Measurements from ENCODE around the gene LY6G6C.

Gene LY6G6C

GRCh38 chr6:31741815-31742214 lies 20.3 kb upstream of the LY6G6C start:
- H3K27me3 ChIP-seq (ENCODE audit: control insufficient read depth in 1 of 2, insufficient read depth in 2 of 2, low read length in 2 of 2): no peaks in the 10 kb centered on the region
- H3K9ac ChIP-seq (ENCODE audit: low read length in 2 of 2): no peak overlapping the region

GRCh38 chr6:31740397-31741223 lies 19.1 kb upstream of the LY6G6C start:
- Histone ChIP-seq H3K27me3 (ENCODE audit: control insufficient read depth in 1 of 2, insufficient read depth in 2 of 2, low read length in 2 of 2) (no peaks in the 10 kb centered on the region), H3K9me3 (ENCODE audit: control insufficient read depth in 2 of 2, low read length in 2 of 2) (no peaks in the 10 kb centered on the region), H3K4me1 (ENCODE audit: control insufficient read depth, insufficient read depth, low read length) (peaks cover 32% of the 10 kb centered on the region), H3K4me3 (ENCODE audit: low read length in 2 of 2) (peak overlapping the region; percentile 86 to 93), H3K9ac (ENCODE audit: low read length in 2 of 2) (peak overlapping the region; percentile 68 to 72), H3K27ac (ENCODE audit: low read length) (no peak overlapping the region), H3K36me3 (ENCODE audit: control insufficient read depth in 2 of 2, insufficient read depth in 2 of 2, low read length in 2 of 2) (no peaks in the 10 kb centered on the region)

More at GRCh38 chr6:31741815-31742214, 20.3 kb upstream of the LY6G6C start:
- no peaks in the 10 kb centered on the region for H3K9me3 ChIP-seq (ENCODE audit: control insufficient read depth in 2 of 2, low read length in 2 of 2)
- H3K4me3 ChIP-seq (ENCODE audit: low read length in 2 of 2): no peak overlapping the region
- no peaks in the 10 kb centered on the region for H3K36me3 ChIP-seq (ENCODE audit: control insufficient read depth in 2 of 2, insufficient read depth in 2 of 2, low read length in 2 of 2)
- H3K27ac ChIP-seq (ENCODE audit: low read length): no peak overlapping the region
- H3K4me1 ChIP-seq (ENCODE audit: control insufficient read depth, insufficient read depth, low read length): peaks cover 24% of the 10 kb centered on the region

- Histone ChIP-seq H3K36me3 (ENCODE audit: control insufficient read depth in 2 of 2, insufficient read depth in 2 of 2, low read length in 2 of 2) (no peaks in the 10 kb centered on the region), H3K9ac (ENCODE audit: low read length in 2 of 2) (peak within 1 kb of the TSS; percentile 68 to 72), H3K4me1 (ENCODE audit: control insufficient read depth, insufficient read depth, low read length) (peaks cover 39% of the 10 kb centered on the region), H3K4me3 (ENCODE audit: low read length in 2 of 2) (peak within 1 kb of the TSS; percentile 86 to 93), H3K9me3 (ENCODE audit: control insufficient read depth in 2 of 2, low read length in 2 of 2) (no peaks in the 10 kb centered on the region), H3K27me3 (ENCODE audit: control insufficient read depth in 1 of 2, insufficient read depth in 2 of 2, low read length in 2 of 2) (no peaks in the 10 kb centered on the region), H3K27ac (ENCODE audit: low read length) (no peak within 1 kb of the TSS)
Observed at GRCh38 chr6:31739639-31740396, 18.3 kb upstream of the LY6G6C start, which contains the start of gene MSH5. MSH5 (plus strand) TSS chr6:31740005; CDS start chr6:31740467, 462 bp downstream.

- no peaks in the 10 kb centered on the region for H3K27me3 ChIP-seq (ENCODE audit: control insufficient read depth in 1 of 2, insufficient read depth in 2 of 2, low read length in 2 of 2)
- H3K36me3 ChIP-seq (ENCODE audit: control insufficient read depth in 2 of 2, insufficient read depth in 2 of 2, low read length in 2 of 2): peaks cover 8 to 9% of the 10 kb centered on the region in 2 donors
- H3K4me3 ChIP-seq (ENCODE audit: low read length in 2 of 2): peak overlapping the region in 1 of 2 donors; percentile 8
- H3K9me3 ChIP-seq (ENCODE audit: control insufficient read depth in 2 of 2, low read length in 2 of 2): no peaks in the 10 kb centered on the region
- H3K27ac ChIP-seq (ENCODE audit: low read length): peak overlapping the region; percentile 31
- peaks cover 48% of the 10 kb centered on the region for H3K4me1 ChIP-seq (ENCODE audit: control insufficient read depth, insufficient read depth, low read length)
- peak overlapping the region in 1 of 2 donors; percentile 6 for H3K9ac ChIP-seq (ENCODE audit: low read length in 2 of 2)
Observed at GRCh38 chr6:31737991-31738979, 16.7 kb upstream of the LY6G6C start.

- peaks cover 11 to 12% of the 10 kb centered on the region in 2 donors for H3K36me3 ChIP-seq (ENCODE audit: control insufficient read depth in 2 of 2, insufficient read depth in 2 of 2, low read length in 2 of 2)
- peak overlapping the region in 1 of 2 donors; percentile 6 for H3K9ac ChIP-seq (ENCODE audit: low read length in 2 of 2)
- H3K9me3 ChIP-seq (ENCODE audit: control insufficient read depth in 2 of 2, low read length in 2 of 2): no peaks in the 10 kb centered on the region
- H3K27ac ChIP-seq (ENCODE audit: low read length): peak overlapping the region; percentile 31
- peaks cover 48% of the 10 kb centered on the region for H3K4me1 ChIP-seq (ENCODE audit: control insufficient read depth, insufficient read depth, low read length)
- H3K27me3 ChIP-seq (ENCODE audit: control insufficient read depth in 1 of 2, insufficient read depth in 2 of 2, low read length in 2 of 2): no peaks in the 10 kb centered on the region
- no peak overlapping the region for H3K4me3 ChIP-seq (ENCODE audit: low read length in 2 of 2)
Observed at GRCh38 chr6:31737315-31737990, 15.9 kb upstream of the LY6G6C start.

GRCh38 chr6:31736768-31737314 lies 15.3 kb upstream of the LY6G6C start:
- H3K27me3 ChIP-seq (ENCODE audit: control insufficient read depth in 1 of 2, insufficient read depth in 2 of 2, low read length in 2 of 2): no peaks in the 10 kb centered on the region
- peak overlapping the region; percentile 82 to 93 for H3K9ac ChIP-seq (ENCODE audit: low read length in 2 of 2)
- no peaks in the 10 kb centered on the region for H3K9me3 ChIP-seq (ENCODE audit: control insufficient read depth in 2 of 2, low read length in 2 of 2)
- peaks cover 48% of the 10 kb centered on the region for H3K4me1 ChIP-seq (ENCODE audit: control insufficient read depth, insufficient read depth, low read length)
- peak overlapping the region; percentile 71 to 89 for H3K4me3 ChIP-seq (ENCODE audit: low read length in 2 of 2)
- peak overlapping the region; percentile 86 for H3K27ac ChIP-seq (ENCODE audit: low read length)
- peaks cover 16 to 17% of the 10 kb centered on the region in 2 donors for H3K36me3 ChIP-seq (ENCODE audit: control insufficient read depth in 2 of 2, insufficient read depth in 2 of 2, low read length in 2 of 2)

GRCh38 chr6:31736021-31736767 lies 14.6 kb upstream of the LY6G6C start, which contains the start of gene CLIC1:
CLIC1 (minus strand) TSS chr6:31736530; CDS start chr6:31736300, 230 bp downstream.
- peaks cover 48% of the 10 kb centered on the region for H3K4me1 ChIP-seq (ENCODE audit: control insufficient read depth, insufficient read depth, low read length)

GRCh38 chr6:31734821-31735406 lies 13.4 kb upstream of the LY6G6C start:
- H3K27me3 ChIP-seq (ENCODE audit: control insufficient read depth in 1 of 2, insufficient read depth in 2 of 2, low read length in 2 of 2): no peaks in the 10 kb centered on the region
- no peaks in the 10 kb centered on the region for H3K9me3 ChIP-seq (ENCODE audit: control insufficient read depth in 2 of 2, low read length in 2 of 2)
- H3K27ac ChIP-seq (ENCODE audit: low read length): peak overlapping the region; percentile 86
- H3K36me3 ChIP-seq (ENCODE audit: control insufficient read depth in 2 of 2, insufficient read depth in 2 of 2, low read length in 2 of 2): peaks cover 19 to 21% of the 10 kb centered on the region in 2 donors
- H3K4me1 ChIP-seq (ENCODE audit: control insufficient read depth, insufficient read depth, low read length): peaks cover 48% of the 10 kb centered on the region
- peak overlapping the region; percentile 71 to 89 for H3K4me3 ChIP-seq (ENCODE audit: low read length in 2 of 2)
- peak overlapping the region; percentile 82 to 93 for H3K9ac ChIP-seq (ENCODE audit: low read length in 2 of 2)

More at GRCh38 chr6:31736021-31736767, 14.6 kb upstream of the LY6G6C start, which contains the start of gene CLIC1:
- H3K27me3 ChIP-seq (ENCODE audit: control insufficient read depth in 1 of 2, insufficient read depth in 2 of 2, low read length in 2 of 2): no peaks in the 10 kb centered on the region
- peak within 1 kb of the TSS; percentile 82 to 93 for H3K9ac ChIP-seq (ENCODE audit: low read length in 2 of 2)
- H3K9me3 ChIP-seq (ENCODE audit: control insufficient read depth in 2 of 2, low read length in 2 of 2): no peaks in the 10 kb centered on the region
- H3K27ac ChIP-seq (ENCODE audit: low read length): peak within 1 kb of the TSS; percentile 86
- peak within 1 kb of the TSS; percentile 71 to 89 for H3K4me3 ChIP-seq (ENCODE audit: low read length in 2 of 2)
- H3K36me3 ChIP-seq (ENCODE audit: control insufficient read depth in 2 of 2, insufficient read depth in 2 of 2, low read length in 2 of 2): peaks cover 19 to 21% of the 10 kb centered on the region in 2 donors

Data from stomach smooth muscle (tissue), 2 donors.